Measurements from ENCODE around the gene GPRASP1. TPM values are rescaled to one million over a fixed set of nuclear protein-coding genes. Genes with fewer than 3 reads are reported as not detected.

The GPRASP1 gene
- total and polyA plus RNA-seq, 11 donors: 1.4 to 9.7 (median 6.4) TPM

GRCh38 chrX:102610905-102611304, 40.4 kb upstream of the GPRASP1 start:
- Histone ChIP-seq H3K27ac (no peak overlapping the region), H3K36me3 (peaks cover 0 to 3% (median 0%) of the 10 kb centered on the region in 9 donors), H3K4me3 (no peak overlapping the region), H3K4me1 (no peaks in the 10 kb centered on the region), H3K9me3 (no peaks in the 10 kb centered on the region), H3K27me3 (peaks cover 0 to 17% (median 0%) of the 10 kb centered on the region in 9 donors)
- TF ChIP-seq POLR2A (IDR thresholded peaks at IDR 0.05) (no peak), CTCF (IDR thresholded peaks at IDR 0.05) (no peak)
- DNase-seq (no peak), ATAC-seq (no peak)
- intact Hi-C loops (cut with DNase I): no loop called here
- 62 to 94% (median 83%) methylated on average over 4 of the region's 4 CpGs for WGBS, 4 donors

GRCh38 chrX:102624105-102624504, 27.2 kb upstream of the GPRASP1 start:
- DNase-seq: no peak
- H3K9me3 ChIP-seq: peaks cover 0 to 33% (median 17%) of the 10 kb centered on the region in 12 donors
- intact Hi-C loops (cut with DNase I): no loop called here

GRCh38 chrX:102627640-102628039, 23.6 kb upstream of the GPRASP1 start:
- 47 to 91% (median 77%) methylated on average over 1 of the region's 1 CpG for WGBS, 4 donors
- TF ChIP-seq POLR2A (IDR thresholded peaks at IDR 0.05) (no peak), CTCF (IDR thresholded peaks at IDR 0.05) (no peak)
- Histone ChIP-seq H3K36me3 (no peaks in the 10 kb centered on the region), H3K27ac (no peak overlapping the region), H3K4me3 (no peak overlapping the region), H3K9me3 (peaks cover 0 to 7% (median 0%) of the 10 kb centered on the region in 12 donors), H3K4me1 (no peaks in the 10 kb centered on the region), H3K27me3 (no peaks in the 10 kb centered on the region)
- ATAC-seq: no peak
- intact Hi-C loops (cut with DNase I): no loop called here
- no peak for DNase-seq

More at GRCh38 chrX:102624105-102624504, 27.2 kb upstream of the GPRASP1 start:
- Histone ChIP-seq H3K4me3 (no peak overlapping the region), H3K4me1 (no peaks in the 10 kb centered on the region), H3K36me3 (no peaks in the 10 kb centered on the region), H3K27ac (no peak overlapping the region), H3K27me3 (no peaks in the 10 kb centered on the region)
- TF ChIP-seq POLR2A (IDR thresholded peaks at IDR 0.05): no peak
- no peak for TF ChIP-seq CTCF (IDR thresholded peaks at IDR 0.05)
- 57 to 74% (median 70%) methylated on average over 6 of the region's 6 CpGs for WGBS, 4 donors
- ATAC-seq: peak; percentile 67 to 87 (median 82)

GRCh38 chrX:102637561-102637960, 13.7 kb upstream of the GPRASP1 start:
- no peak overlapping the region for H3K4me3 ChIP-seq
- H3K27ac ChIP-seq: no peak overlapping the region
- ATAC-seq: no peak
- no peaks in the 10 kb centered on the region for H3K4me1 ChIP-seq
- no peaks in the 10 kb centered on the region for H3K36me3 ChIP-seq
- intact Hi-C loops (cut with DNase I): no loop called here
- H3K27me3 ChIP-seq: no peaks in the 10 kb centered on the region
- 54 to 97% (median 74%) methylated on average over 1 of the region's 1 CpG for WGBS, 4 donors
- DNase-seq: no peak
- no peak for TF ChIP-seq POLR2A (IDR thresholded peaks at IDR 0.05)
- TF ChIP-seq CTCF (IDR thresholded peaks at IDR 0.05): no peak
- H3K9me3 ChIP-seq: peaks cover 0 to 6% (median 0%) of the 10 kb centered on the region in 12 donors
